GM12878 (cell line): ENCODE measurements around the gene FAM222B.

Experiments used
- ATF3 ChIP-seq: IDR thresholded peaks from 2 replicates; pipeline ENCODE4 v1.6.1; 2011; ENCODE audit warnings: low read depth, mild to moderate bottlenecking, low read length, moderate library complexity, borderline replicate concordance; ENCODE audit errors: extremely low read depth
- BACH1 ChIP-seq: fragments of 450-650 bp; IDR thresholded peaks from 2 replicates; pipeline ENCODE4 v1.6.1; 2017; ENCODE audit warnings: mild to moderate bottlenecking, borderline replicate concordance
- CREB1 ChIP-seq: IDR thresholded peaks from 2 replicates; pipeline ENCODE4 v1.6.1; 2012; ENCODE audit warnings: low read depth, mild to moderate bottlenecking, inconsistent platforms
- HDGF ChIP-seq: fragments of 450-650 bp; IDR thresholded peaks from 2 replicates; pipeline ENCODE4 v1.6.1; 2016; ENCODE audit warnings: antibody characterized with exemption
- NR2C1 ChIP-seq: fragments of 450-650 bp; IDR thresholded peaks from 2 replicates; pipeline ENCODE4 v1.6.1; 2017; ENCODE audit warnings: antibody characterized with exemption, mild to moderate bottlenecking, moderate library complexity
- RAD21 ChIP-seq: IDR thresholded peaks from 2 replicates; pipeline ENCODE4 v1.6.1; 2011; ENCODE audit warnings: mild to moderate bottlenecking, low read depth, low read length, moderate library complexity; ENCODE audit not compliant: insufficient read depth
- SREBF1 ChIP-seq: IDR thresholded peaks from 2 replicates; pipeline ENCODE4 v1.6.1; 2012; ENCODE audit warnings: mild to moderate bottlenecking, low read length
- TCF7 ChIP-seq: IDR thresholded peaks from 2 replicates; pipeline ENCODE4 v1.6.1; 2014; ENCODE audit warnings: antibody characterized with exemption, borderline replicate concordance
- ZBTB4 ChIP-seq: fragments of 450-650 bp; formaldehyde crosslinking; IDR thresholded peaks from 2 replicates; pipeline ENCODE4 v1.4.0; 2022; ENCODE audit warnings: mild to moderate bottlenecking, moderate library complexity
- ZNF207 ChIP-seq: fragments of 450-650 bp; IDR thresholded peaks from 2 replicates; pipeline ENCODE4 v1.6.1; 2014; ENCODE audit warnings: antibody characterized with exemption, mild to moderate bottlenecking, borderline replicate concordance
- ZNF274 ChIP-seq: IDR thresholded peaks from one replicate; pipeline ENCODE4 v1.8.0; 2011; ENCODE audit not compliant: insufficient read length, insufficient read depth

- no peak for TF ChIP-seq NR2C1
- TF ChIP-seq ZBTB4 (CRISPR knock-in tag), result no peak
- TF ChIP-seq HDGF, result no peak
- no peak for TF ChIP-seq TCF7
- no peak for TF ChIP-seq SREBF1
- TF ChIP-seq CREB1, result no peak
- no peak for TF ChIP-seq ZNF207
- no peak for TF ChIP-seq RAD21
- no peak for TF ChIP-seq ATF3
- TF ChIP-seq ZNF274, result no peak
- no peak for TF ChIP-seq BACH1
These were observed 83.2 kb downstream of the FAM222B start for GRCh38 chr17:28759256-28759865.
